Skeletal muscle tissue (tissue), 4 donors: Measurements from ENCODE around the gene DCPS. TPM values are rescaled to one million over a fixed set of nuclear protein-coding genes. Genes with fewer than 3 reads are reported as not detected.
"Not testable (repeated sequence)": the region's sequence is repeated elsewhere in the genome, so short reads cannot be mapped to it uniquely, and the experiment has no call there.

Source experiments
- H3K27ac ChIP-seq: one replicate; pipeline ENCODE4 v1.7.0; 2013; ENCODE audit warnings: mild to moderate bottlenecking, low read depth, low read length, inconsistent platforms
- H3K27me3 ChIP-seq, 3 donors: one replicate each; pipeline ENCODE4 v1.7.0; 2013; ENCODE audit warnings: low read length in 3 of 3; ENCODE audit not compliant: control insufficient read depth in 3 of 3, insufficient read depth in 3 of 3
- H3K36me3 ChIP-seq, 3 donors: one replicate each; pipeline ENCODE4 v1.7.0; 2013; ENCODE audit warnings: low read length in 3 of 3; ENCODE audit not compliant: control insufficient read depth in 3 of 3, insufficient read depth in 3 of 3
- H3K4me1 ChIP-seq, 3 donors: one replicate each; pipeline ENCODE4 v1.7.0; 2013; ENCODE audit warnings: low read length in 3 of 3, mild to moderate bottlenecking in 3 of 3; ENCODE audit not compliant: control insufficient read depth in 3 of 3, insufficient read depth in 3 of 3
- H3K4me3 ChIP-seq, 3 donors: one replicate each; pipeline ENCODE4 v1.7.0; 2013; ENCODE audit warnings: low read length in 3 of 3
- H3K9ac ChIP-seq, 3 donors: one replicate each; pipeline ENCODE4 v1.7.0; 2013; ENCODE audit warnings: low read length in 3 of 3, mild to moderate bottlenecking in 3 of 3, moderate library complexity in 2 of 3, low read depth in 1 of 3
- H3K9me3 ChIP-seq, 3 donors: one replicate each; pipeline ENCODE4 v1.7.0; 2013; ENCODE audit warnings: low read length in 3 of 3; ENCODE audit not compliant: control insufficient read depth in 3 of 3
- total RNA-seq: library from RNA; depleted of rRNA; stranded (reverse); fragments of >200 nt; gene quantifications from one replicate; pipeline ENCODE4 v1.2.3, GENCODE V29; 2014
- donor health status: Osteomylitis.

The DCPS gene
- total RNA-seq, 1 donor from 2014 or later, result 8.4 TPM

GRCh38 chr11:126346946-126347345 is 43.1 kb downstream of the DCPS start:
- H3K4me1 ChIP-seq, result peaks cover 26 to 33% (median 32%) of the 10 kb centered on the region in 3 donors
- H3K27ac ChIP-seq, result peak overlapping the region; percentile 50
- H3K9me3 ChIP-seq, H3K27me3 ChIP-seq, H3K4me3 ChIP-seq, H3K9ac ChIP-seq: not testable (repeated sequence)
- H3K36me3 ChIP-seq, result peaks cover 21 to 34% (median 26%) of the 10 kb centered on the region in 3 donors

- H3K9me3 ChIP-seq, result no peaks in the 10 kb centered on the region
- no peak overlapping the region for H3K9ac ChIP-seq
- H3K4me1 ChIP-seq, result peaks cover 28 to 36% (median 34%) of the 10 kb centered on the region in 3 donors
- H3K36me3 ChIP-seq, result peaks cover 21 to 34% (median 26%) of the 10 kb centered on the region in 3 donors
- no peak overlapping the region for H3K4me3 ChIP-seq
- H3K27me3 ChIP-seq, result no peaks in the 10 kb centered on the region
- no peak overlapping the region for H3K27ac ChIP-seq
Observed at GRCh38 chr11:126347751-126348668, 44.1 kb downstream of the DCPS start.

- Histone ChIP-seq H3K9ac (no peak overlapping the region), H3K4me1 (peaks cover 28 to 38% (median 36%) of the 10 kb centered on the region in 3 donors), H3K9me3 (no peaks in the 10 kb centered on the region), H3K27me3 (no peaks in the 10 kb centered on the region), H3K4me3 (peak overlapping the region in 1 of 3 donors; percentile 32), H3K27ac (peak overlapping the region; percentile 7), H3K36me3 (peaks cover 11 to 24% (median 16%) of the 10 kb centered on the region in 3 donors)
Observed at GRCh38 chr11:126348806-126349582, 45.1 kb downstream of the DCPS start.

GRCh38 chr11:126350836-126351235 is 47.0 kb downstream of the DCPS start:
- no peaks in the 10 kb centered on the region for H3K9me3 ChIP-seq
- no peak overlapping the region for H3K4me3 ChIP-seq
- peaks cover 0 to 7% (median 3%) of the 10 kb centered on the region in 3 donors for H3K36me3 ChIP-seq
- H3K9ac ChIP-seq, result no peak overlapping the region
- H3K27me3 ChIP-seq, result no peaks in the 10 kb centered on the region
- peaks cover 36 to 49% (median 43%) of the 10 kb centered on the region in 3 donors for H3K4me1 ChIP-seq
- H3K27ac ChIP-seq, result no peak overlapping the region

- Histone ChIP-seq H3K27ac (no peak overlapping the region), H3K36me3 (peaks cover 0 to 4% (median 3%) of the 10 kb centered on the region in 3 donors), H3K9me3 (no peaks in the 10 kb centered on the region), H3K4me1 (peaks cover 39 to 58% (median 49%) of the 10 kb centered on the region in 3 donors), H3K9ac (peak overlapping the region in 2 of 3 donors; percentile 33 to 51), H3K27me3 (no peaks in the 10 kb centered on the region), H3K4me3 (no peak overlapping the region)
Observed at GRCh38 chr11:126352163-126352562, 48.3 kb downstream of the DCPS start.

GRCh38 chr11:126352934-126353801 is 49.3 kb downstream of the DCPS start:
- Histone ChIP-seq H3K27me3 (no peaks in the 10 kb centered on the region), H3K9ac (no peak overlapping the region), H3K4me1 (peaks cover 40 to 51% (median 42%) of the 10 kb centered on the region in 3 donors), H3K9me3 (no peaks in the 10 kb centered on the region), H3K4me3 (no peak overlapping the region), H3K36me3 (no peaks in the 10 kb centered on the region), H3K27ac (no peak overlapping the region)

- peaks cover 40 to 53% (median 42%) of the 10 kb centered on the region in 3 donors for H3K4me1 ChIP-seq
- no peak overlapping the region for H3K27ac ChIP-seq
- no peaks in the 10 kb centered on the region for H3K9me3 ChIP-seq
- H3K4me3 ChIP-seq, result peak overlapping the region; percentile 78 to 83 (median 82)
- no peaks in the 10 kb centered on the region for H3K27me3 ChIP-seq
- H3K9ac ChIP-seq, result peak overlapping the region; percentile 69 to 82 (median 77)
- H3K36me3 ChIP-seq, result no peaks in the 10 kb centered on the region
Observed at GRCh38 chr11:126354631-126355323, 50.9 kb downstream of the DCPS start.

GRCh38 chr11:126355324-126355925 is 51.6 kb downstream of the DCPS start, which contains the start of gene ST3GAL4:
TSS of gene ST3GAL4 (plus strand) at chr11:126355686. CDS start at chr11:126406156, 50,470 bp downstream.
- H3K4me1 ChIP-seq, result peaks cover 44 to 57% (median 46%) of the 10 kb centered on the region in 3 donors

More at GRCh38 chr11:126355324-126355925, 51.6 kb downstream of the DCPS start, which contains the start of gene ST3GAL4:
- Histone ChIP-seq H3K27me3 (no peaks in the 10 kb centered on the region), H3K27ac (peak within 1 kb of the TSS; percentile 54), H3K9ac (peak within 1 kb of the TSS; percentile 69 to 82 (median 77)), H3K36me3 (no peaks in the 10 kb centered on the region), H3K4me3 (peak within 1 kb of the TSS; percentile 78 to 83 (median 82)), H3K9me3 (no peaks in the 10 kb centered on the region)
